HG03139 (cell line): ENCODE data around the gene TMEM239.
"Not testable (repeated sequence)": the region's sequence is repeated elsewhere in the genome, so short reads cannot be mapped to it uniquely, and the experiment has no call there.

Source experiments
- ATAC-seq: cut with Tn5 transposase; IDR thresholded peaks from one replicate; pipeline ENCODE4 v1.9.1; 2021; ENCODE audit not compliant: unreplicated experiment

Gene TMEM239

GRCh38 chr20:2820084-2820895, 4.1 kb downstream of the TMEM239 start:
- ATAC-seq, result no peak

GRCh38 chr20:2820896-2821869, 5.0 kb downstream of the TMEM239 start:
- no peak for ATAC-seq

- no peak for ATAC-seq
Measured at GRCh38 chr20:2822073-2822472, 5.9 kb downstream of the TMEM239 start.

DNA sequence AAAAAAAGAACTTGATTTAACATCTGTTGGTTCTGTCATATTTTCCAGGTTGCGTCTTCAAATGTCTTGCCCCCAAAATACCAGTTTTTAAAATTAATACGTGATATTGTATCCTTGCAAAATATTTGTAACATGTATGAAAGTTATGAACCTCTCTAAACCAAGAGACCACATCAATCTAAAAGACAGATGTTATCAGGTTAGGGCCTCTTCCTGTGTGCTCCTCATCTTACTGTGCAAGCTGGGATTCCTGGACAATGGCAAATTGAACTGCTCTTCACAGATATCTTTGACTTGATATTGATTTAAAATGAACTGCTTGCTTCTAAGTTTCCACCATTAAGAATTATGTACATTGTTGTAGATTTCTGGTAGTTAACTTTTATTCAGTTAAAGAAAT, 9.6 kb downstream of the TMEM239 start:
- no peak for ATAC-seq

- no peak for ATAC-seq
Measured at GRCh38 chr20:2826655-2827054, 10.5 kb downstream of the TMEM239 start.

GRCh38 chr20:2829376-2829775, 13.2 kb downstream of the TMEM239 start:
- no peak for ATAC-seq

DNA sequence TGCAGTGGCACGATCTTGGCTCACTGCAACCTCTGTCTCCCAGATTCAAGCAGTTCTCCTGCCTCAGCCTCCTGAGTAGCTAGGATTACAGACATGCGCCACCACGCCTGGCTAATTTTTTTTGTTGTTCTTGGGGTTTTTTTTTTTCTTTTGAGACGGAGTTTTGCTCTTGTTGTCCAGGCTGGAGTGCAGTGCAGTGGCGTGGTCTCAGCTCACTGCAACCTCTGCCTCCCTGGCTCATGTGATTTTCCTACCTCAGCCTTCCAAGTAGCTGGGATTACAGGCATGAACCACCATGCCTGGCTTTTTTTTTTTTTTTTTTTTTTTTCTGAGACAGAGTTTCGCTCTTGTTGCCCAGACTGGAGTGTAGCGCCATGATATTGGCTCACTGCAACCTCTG, 15.0 kb downstream of the TMEM239 start:
- not testable (repeated sequence) for ATAC-seq

DNA sequence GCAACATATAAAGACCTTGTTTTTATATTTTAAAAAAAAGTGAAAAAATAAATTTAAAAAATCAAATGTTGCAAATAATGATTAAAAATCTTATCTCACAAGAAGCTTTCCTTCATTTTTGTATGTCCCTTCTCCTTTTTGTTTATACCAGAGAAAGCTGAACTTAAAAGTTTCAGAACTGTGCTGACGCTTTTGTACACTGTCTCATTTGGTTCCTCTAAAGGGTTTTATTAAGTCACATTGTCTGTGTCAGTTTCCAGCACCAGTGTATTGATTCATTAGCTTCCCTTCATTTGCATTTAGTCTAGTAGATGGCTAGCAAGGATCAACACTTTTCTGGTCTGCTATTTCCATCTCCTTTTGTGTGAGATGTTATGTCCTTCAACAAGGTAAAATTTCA, 17.6 kb downstream of the TMEM239 start:
- no peak for ATAC-seq

- ATAC-seq, result no peak
Measured at GRCh38 chr20:2834401-2835110, 18.4 kb downstream of the TMEM239 start.

GRCh38 chr20:2835331-2835796, 19.2 kb downstream of the TMEM239 start:
- no peak for ATAC-seq

- ATAC-seq, result no peak
Measured at GRCh38 chr20:2836035-2836434, 19.9 kb downstream of the TMEM239 start.

GRCh38 chr20:2837221-2837960, 21.2 kb downstream of the TMEM239 start:
- ATAC-seq, result no peak

GRCh38 chr20:2838170-2838797, 22.1 kb downstream of the TMEM239 start:
- no peak for ATAC-seq

GRCh38 chr20:2838847-2839671, 22.9 kb downstream of the TMEM239 start:
- ATAC-seq, result no peak

DNA sequence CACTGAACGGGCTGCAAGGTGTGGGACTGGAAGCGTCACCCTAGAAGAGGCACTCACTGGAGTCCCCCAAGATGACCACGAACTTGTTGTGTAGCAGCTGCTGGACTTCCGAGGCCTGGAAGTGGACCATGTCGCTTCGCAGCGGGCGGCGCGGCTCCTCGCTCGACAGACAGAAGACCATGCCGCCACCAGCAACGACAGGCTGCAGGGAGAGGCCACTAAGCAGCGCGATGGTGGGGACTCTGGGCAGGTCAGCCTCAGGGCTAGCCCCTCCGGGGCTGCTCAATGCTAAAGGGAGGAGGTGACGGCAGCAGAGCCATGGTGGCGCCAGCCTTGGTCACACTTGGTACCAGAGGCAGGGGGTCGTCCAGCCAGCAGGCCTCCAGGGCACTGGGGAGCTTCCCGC, 23.6 kb downstream of the TMEM239 start:
- ATAC-seq, result no peak

DNA sequence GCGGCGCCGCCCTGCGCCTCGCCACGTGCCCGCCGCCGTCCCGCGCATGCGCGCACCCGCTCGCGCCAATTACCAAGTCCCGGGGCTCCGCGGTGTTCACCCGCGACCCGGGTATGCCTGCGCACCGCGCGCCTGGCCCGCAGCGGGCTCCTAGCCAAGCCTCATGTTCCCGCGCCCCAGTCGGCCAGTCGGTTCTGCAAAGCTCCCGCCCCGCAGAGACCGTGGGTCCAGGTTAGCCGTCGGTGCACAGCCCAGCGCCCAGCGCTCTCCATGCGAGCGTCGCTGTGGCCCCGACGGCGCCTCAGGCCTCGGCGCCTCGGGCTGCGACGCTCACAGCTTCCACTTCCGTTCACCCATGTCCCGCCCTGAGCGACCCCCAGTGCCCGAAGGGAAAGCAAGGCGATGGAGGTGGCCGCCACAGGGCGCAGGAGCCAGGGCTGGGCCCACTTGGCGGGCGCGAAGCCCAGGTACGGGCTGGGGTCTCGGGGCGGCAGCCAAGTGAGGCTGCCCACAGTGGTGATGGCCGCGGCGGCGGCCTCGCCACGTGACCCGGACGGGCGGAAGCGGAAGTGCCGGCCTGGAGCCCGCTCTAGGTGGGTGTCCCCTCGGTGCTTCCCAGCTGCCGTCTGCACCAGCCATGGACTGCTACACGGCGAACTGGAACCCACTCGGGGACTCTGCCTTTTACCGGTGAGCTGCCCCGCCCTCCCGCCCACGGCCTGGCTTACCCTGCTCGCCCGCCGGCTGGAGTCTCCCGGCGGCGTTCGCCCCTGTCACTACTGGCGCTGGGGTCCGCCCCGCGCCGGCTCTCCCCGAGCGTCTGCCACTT, 24.2 kb downstream of the TMEM239 start, which contains the start of the genes PCED1A and VPS16:
TSS of gene PCED1A (minus strand) at position 518 of the 829 bp plus-strand sequence. CDS start 743 bp downstream, outside the sequence.
TSS of gene VPS16 (plus strand) at position 608 of the 829 bp plus-strand sequence. CDS start at position 638, 30 bp downstream.
- peak; percentile 77 for ATAC-seq

GRCh38 chr20:2840967-2841531, 24.9 kb downstream of the TMEM239 start:
- peak; percentile 28 for ATAC-seq

GRCh38 chr20:2845607-2846006, 29.4 kb downstream of the TMEM239 start:
- no peak for ATAC-seq
